HG03108 (cell line): ENCODE measurements around the gene PROX1.

Experiments used
- ATAC-seq: cut with Tn5 transposase; IDR thresholded peaks from one replicate; pipeline ENCODE4 v1.9.1; 2021; ENCODE audit warnings: moderate library complexity; ENCODE audit not compliant: unreplicated experiment

Gene PROX1

GRCh38 chr1:213987927-213988506 is at the start of gene PROX1:
PROX1 (plus strand) TSS chr1:213987973; CDS start chr1:213996536, 8,563 bp downstream.
- no peak for ATAC-seq

GRCh38 chr1:213938776-213939175 is 49.0 kb upstream of the PROX1 start:
- ATAC-seq: no peak

- ATAC-seq: no peak
Observed at GRCh38 chr1:213939888-213940287, 47.9 kb upstream of the PROX1 start.

- no peak for ATAC-seq
Observed at GRCh38 chr1:213940947-213941346, 46.8 kb upstream of the PROX1 start.

GRCh38 chr1:213942061-213942460 is 45.7 kb upstream of the PROX1 start:
- no peak for ATAC-seq

- ATAC-seq: no peak
Observed at GRCh38 chr1:213947200-213947801, 40.5 kb upstream of the PROX1 start.

GRCh38 chr1:213951876-213952275 is 35.9 kb upstream of the PROX1 start:
- no peak for ATAC-seq

- ATAC-seq: no peak
Observed at GRCh38 chr1:213953806-213954205, 34.0 kb upstream of the PROX1 start.

GRCh38 chr1:213956295-213956770 is 31.4 kb upstream of the PROX1 start:
- ATAC-seq: no peak

- ATAC-seq: no peak
Observed at GRCh38 chr1:213958346-213958745, 29.4 kb upstream of the PROX1 start.

GRCh38 chr1:213960963-213961362 is 26.8 kb upstream of the PROX1 start:
- ATAC-seq: no peak

- ATAC-seq: no peak
Observed at GRCh38 chr1:213962508-213962907, 25.3 kb upstream of the PROX1 start.

- ATAC-seq: no peak
Observed at GRCh38 chr1:213966122-213966521, 21.7 kb upstream of the PROX1 start.

- ATAC-seq: no peak
Observed at GRCh38 chr1:213968146-213968825, 19.5 kb upstream of the PROX1 start.

GRCh38 chr1:213969958-213970555 is 17.7 kb upstream of the PROX1 start:
- ATAC-seq: no peak

- ATAC-seq: no peak
Observed at GRCh38 chr1:213972141-213972540, 15.6 kb upstream of the PROX1 start.

- no peak for ATAC-seq
Observed at GRCh38 chr1:213973129-213973528, 14.6 kb upstream of the PROX1 start.

GRCh38 chr1:213976665-213977485 is 10.9 kb upstream of the PROX1 start:
- ATAC-seq: no peak

- no peak for ATAC-seq
Observed at GRCh38 chr1:213977486-213977842, 10.3 kb upstream of the PROX1 start.

GRCh38 chr1:213977909-213978308 is 9.9 kb upstream of the PROX1 start:
- ATAC-seq: no peak
